GM19438 (cell line): ENCODE results near the gene AKAP12.

Experiments
- ATAC-seq: cut with Tn5 transposase; IDR thresholded peaks from one replicate; pipeline ENCODE4 v1.9.1; 2021; ENCODE audit warnings: low read depth; ENCODE audit not compliant: unreplicated experiment

The AKAP12 gene

GRCh38 chr6:151275566-151275965, 35.8 kb downstream of the AKAP12 start:
- no peak for ATAC-seq

GRCh38 chr6:151276112-151276740, 36.5 kb downstream of the AKAP12 start:
- no peak for ATAC-seq

GRCh38 chr6:151279891-151280290, 40.1 kb downstream of the AKAP12 start:
- ATAC-seq, result no peak

GRCh38 chr6:151280859-151281258, 41.1 kb downstream of the AKAP12 start:
- ATAC-seq, result no peak

GRCh38 chr6:151284012-151284411, 44.2 kb downstream of the AKAP12 start:
- ATAC-seq, result peak; percentile 59

GRCh38 chr6:151284548-151285017, 44.8 kb downstream of the AKAP12 start:
- ATAC-seq, result no peak

GRCh38 chr6:151285122-151285521, 45.4 kb downstream of the AKAP12 start:
- no peak for ATAC-seq

GRCh38 chr6:151286214-151286613, 46.4 kb downstream of the AKAP12 start:
- no peak for ATAC-seq

- no peak for ATAC-seq
These were observed 49.1 kb downstream of the AKAP12 start for GRCh38 chr6:151288712-151289398.

- ATAC-seq, result no peak
These were observed 49.7 kb downstream of the AKAP12 start for GRCh38 chr6:151289399-151290007.

GRCh38 chr6:151290877-151291721, 51.3 kb downstream of the AKAP12 start:
- no peak for ATAC-seq

- ATAC-seq, result no peak
These were observed 51.9 kb downstream of the AKAP12 start for GRCh38 chr6:151291722-151292059.

GRCh38 chr6:151292974-151293687, 53.4 kb downstream of the AKAP12 start:
- no peak for ATAC-seq

GRCh38 chr6:151293688-151294016, 53.9 kb downstream of the AKAP12 start:
- no peak for ATAC-seq

- ATAC-seq, result no peak
These were observed 54.9 kb downstream of the AKAP12 start for GRCh38 chr6:151294561-151295101.

- no peak for ATAC-seq
These were observed 58.1 kb downstream of the AKAP12 start for GRCh38 chr6:151297886-151298285.

GRCh38 chr6:151299011-151299410, 59.2 kb downstream of the AKAP12 start:
- no peak for ATAC-seq

- ATAC-seq, result no peak
These were observed 60.7 kb downstream of the AKAP12 start for GRCh38 chr6:151300267-151300991.

GRCh38 chr6:151301547-151301946, 61.8 kb downstream of the AKAP12 start:
- no peak for ATAC-seq

- ATAC-seq, result no peak
These were observed 63.5 kb downstream of the AKAP12 start for GRCh38 chr6:151303231-151303630.
